Measurements from ENCODE around the gene ARHGAP8. TPM values are rescaled to one million over a fixed set of nuclear protein-coding genes. Genes with fewer than 3 reads are reported as not detected.

The ARHGAP8 gene
- total and polyA plus RNA-seq, 2 of the 13 experiments (the other 11 are each of a cell fraction or from before 2014, with no cell fraction given) = 0.07 TPM; not detected in 1

GRCh38 chr22:44848296-44848741, 95.9 kb downstream of the ARHGAP8 start:
- CTCF ChIA-PET (ENCODE audit: low intra/inter-chr PET ratio, low total read pairs) = no interaction called here
- Histone ChIP-seq H3K4me1 (ENCODE audit: insufficient read depth, low read length) (no peaks in the 10 kb centered on the region), H3K4me2 (ENCODE audit: low read depth, low read length) (no peak overlapping the region), H3K9ac (ENCODE audit: insufficient read depth, low read depth, low read length) (no peak overlapping the region), H4K20me1 (ENCODE audit: insufficient read depth, low read length) (no peaks in the 10 kb centered on the region), H3K36me3 (replicated peaks in 1 of 2; ENCODE audit: control insufficient read depth in 1 of 2, insufficient read depth in 2 of 2, low read length in 2 of 2) (no peaks in the 10 kb centered on the region), H2AFZ (ENCODE audit: low read length) (no peak overlapping the region), H3K9me3 (ENCODE audit: low read length) (no peaks in the 10 kb centered on the region), H3K4me3 (replicated peaks in 1 of 3; ENCODE audit: insufficient read depth in 1 of 3, low read depth in 2 of 3, low read length in 3 of 3) (no peak overlapping the region), H3K27ac (ENCODE audit: extremely low read length, insufficient read depth, low read length) (no peak overlapping the region), H3K27me3 (ENCODE audit: control insufficient read depth in 1 of 2, insufficient read depth in 2 of 2, low read length in 2 of 2) (peaks cover 2 to 17% of the 10 kb centered on the region in 2 experiments; a peak in 3 of 5 replicates), H3K79me2 (ENCODE audit: insufficient read depth, low read length) (no peaks in the 10 kb centered on the region)
- no peak; the same call in 2 of the 3 replicates for ATAC-seq
- no TSS peak for BruUV-seq (replicated peaks)
- no peak for DNase-seq (ENCODE audit: low spot score)
- intact Hi-C loops (cut with micrococcal nuclease; ENCODE audit: unreplicated experiment) = no loop called here
- no peak for FAIRE-seq
- WGBS (ENCODE audit: low lambda C conversion rate) = 0% methylated on average over 1 of the region's 14 CpGs
- in situ Hi-C loops (cut with HindIII; ENCODE audit: extremely low pct_ligation_motif_present, low pct_unique_long_range_greater_than_20kb) = no loop called here
- TF ChIP-seq FOXK1 (CRISPR knock-in tag; IDR thresholded peaks at IDR 0.05; ENCODE audit: borderline replicate concordance, low read depth) = no peak
- no peak for TF ChIP-seq CREBL2 (CRISPR knock-in tag; IDR thresholded peaks at IDR 0.05; ENCODE audit: borderline replicate concordance)
- 0 out of 2 replicates have a peak, but pooled peaks have one; percentile 1 for TF ChIP-seq CEBPB (IDR thresholded peaks at IDR 0.05; ENCODE audit: borderline replicate concordance, low read depth, low read length)
- TF ChIP-seq CC2D1A (CRISPR knock-in tag; IDR thresholded peaks at IDR 0.05) = no peak
- POLR2A ChIA-PET = no interaction called here

GRCh38 chr22:44848791-44849420, 96.5 kb downstream of the ARHGAP8 start:
- 83% methylated on average over 2 of the region's 21 CpGs for whole genome bisulfite sequencing (ENCODE audit: low lambda C conversion rate)
- TF ChIP-seq FUBP1 (CRISPR knock-in tag; IDR thresholded peaks at IDR 0.05; ENCODE audit: borderline replicate concordance) (no peak), CBX2 (IDR thresholded peaks at IDR 0.05; ENCODE audit: low read depth, low read length) (no peak), CBX2 (CRISPR knock-in tag; IDR thresholded peaks at IDR 0.05; ENCODE audit: low read depth) (no peak), TCF7L2 (IDR thresholded peaks at IDR 0.05; ENCODE audit: low read depth, low read length) (no peak), ATF4 (CRISPR knock-in tag; IDR thresholded peaks at IDR 0.05) (no peak), IRX3 (CRISPR knock-in tag; IDR thresholded peaks at IDR 0.05; ENCODE audit: borderline replicate concordance, low read depth) (no peak)
- Histone ChIP-seq H3K27ac (ENCODE audit: extremely low read length, insufficient read depth, low read length) (no peak overlapping the region), H3K4me1 (ENCODE audit: insufficient read depth, low read length) (no peaks in the 10 kb centered on the region), H3K4me2 (ENCODE audit: low read depth, low read length) (no peak overlapping the region), H3K4me3 (replicated peaks in 1 of 3; ENCODE audit: insufficient read depth in 1 of 3, low read depth in 2 of 3, low read length in 3 of 3) (no peak overlapping the region), H3K27me3 (ENCODE audit: control insufficient read depth in 1 of 2, insufficient read depth in 2 of 2, low read length in 2 of 2) (peaks cover 2 to 17% of the 10 kb centered on the region in 2 experiments; a peak in 3 of 5 replicates), H4K20me1 (ENCODE audit: insufficient read depth, low read length) (no peaks in the 10 kb centered on the region), H3K9ac (ENCODE audit: insufficient read depth, low read depth, low read length) (no peak overlapping the region), H3K36me3 (replicated peaks in 1 of 2; ENCODE audit: control insufficient read depth in 1 of 2, insufficient read depth in 2 of 2, low read length in 2 of 2) (no peaks in the 10 kb centered on the region), H3K79me2 (ENCODE audit: insufficient read depth, low read length) (no peaks in the 10 kb centered on the region), H3K9me3 (ENCODE audit: low read length) (no peaks in the 10 kb centered on the region), H2AFZ (ENCODE audit: low read length) (no peak overlapping the region)
- intact Hi-C loops (cut with micrococcal nuclease; ENCODE audit: unreplicated experiment) (no loop called here), in situ Hi-C loops (cut with HindIII; ENCODE audit: extremely low pct_ligation_motif_present, low pct_unique_long_range_greater_than_20kb) (no loop called here)
- POLR2A ChIA-PET = no interaction called here
- no TSS peak for BruUV-seq (replicated peaks)
- ATAC-seq = no peak
- FAIRE-seq = no peak
- no peak for DNase-seq (ENCODE audit: low spot score)
- CTCF ChIA-PET (ENCODE audit: low intra/inter-chr PET ratio, low total read pairs) = no interaction called here
